Measurements from ENCODE around the gene MYH7.

DNA sequence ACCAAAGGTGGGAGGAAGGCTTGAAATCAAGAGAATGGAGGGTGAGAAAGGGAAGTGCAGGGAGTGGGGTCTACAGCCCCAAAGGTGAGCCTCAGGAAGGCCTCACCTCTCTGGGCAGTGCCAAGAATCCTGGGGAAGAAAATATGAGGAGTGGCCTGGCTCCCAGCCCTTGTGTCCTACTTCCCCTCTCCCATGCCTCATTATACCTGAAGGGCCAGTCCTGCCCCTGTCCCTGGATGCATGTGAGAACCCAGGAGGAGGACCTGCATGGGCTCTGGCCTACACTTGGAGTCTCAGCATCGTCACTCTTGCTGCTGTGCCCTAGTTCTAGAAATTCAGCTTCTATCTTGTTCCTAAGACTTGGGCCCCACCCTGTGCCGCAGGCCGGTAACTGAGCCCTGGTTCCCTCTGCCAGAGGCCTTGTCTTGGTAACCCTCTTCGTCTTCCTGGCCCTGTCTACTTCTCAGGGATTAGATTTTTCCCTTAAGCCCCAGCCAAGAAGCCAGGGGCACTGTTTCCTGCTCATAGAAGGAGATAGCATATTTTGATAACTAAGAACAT, 10.9 kb upstream of the MYH7 start:
- TF ChIP-seq, protein P1, sequence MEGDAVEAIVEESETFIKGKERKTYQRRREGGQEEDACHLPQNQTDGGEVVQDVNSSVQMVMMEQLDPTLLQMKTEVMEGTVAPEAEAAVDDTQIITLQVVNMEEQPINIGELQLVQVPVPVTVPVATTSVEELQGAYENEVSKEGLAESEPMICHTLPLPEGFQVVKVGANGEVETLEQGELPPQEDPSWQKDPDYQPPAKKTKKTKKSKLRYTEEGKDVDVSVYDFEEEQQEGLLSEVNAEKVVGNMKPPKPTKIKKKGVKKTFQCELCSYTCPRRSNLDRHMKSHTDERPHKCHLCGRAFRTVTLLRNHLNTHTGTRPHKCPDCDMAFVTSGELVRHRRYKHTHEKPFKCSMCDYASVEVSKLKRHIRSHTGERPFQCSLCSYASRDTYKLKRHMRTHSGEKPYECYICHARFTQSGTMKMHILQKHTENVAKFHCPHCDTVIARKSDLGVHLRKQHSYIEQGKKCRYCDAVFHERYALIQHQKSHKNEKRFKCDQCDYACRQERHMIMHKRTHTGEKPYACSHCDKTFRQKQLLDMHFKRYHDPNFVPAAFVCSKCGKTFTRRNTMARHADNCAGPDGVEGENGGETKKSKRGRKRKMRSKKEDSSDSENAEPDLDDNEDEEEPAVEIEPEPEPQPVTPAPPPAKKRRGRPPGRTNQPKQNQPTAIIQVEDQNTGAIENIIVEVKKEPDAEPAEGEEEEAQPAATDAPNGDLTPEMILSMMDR (IDR thresholded peaks at IDR 0.05) = no peak
- TF ChIP-seq POLR2AphosphoS5 (IDR thresholded peaks at IDR 0.05) = no peak
- TF ChIP-seq POLR2A (IDR thresholded peaks at IDR 0.05) = no peak
